HG02588 (cell line): ENCODE results near the gene SGMS1.
"Not testable (repeated sequence)": the region's sequence is repeated elsewhere in the genome, so short reads cannot be mapped to it uniquely, and the experiment has no call there.

Experiments used
- ATAC-seq: cut with Tn5 transposase; IDR thresholded peaks from one replicate; pipeline ENCODE4 v1.9.1; 2021; ENCODE audit warnings: mild to moderate bottlenecking, moderate library complexity; ENCODE audit not compliant: unreplicated experiment

SGMS1 gene

GRCh38 chr10:50387732-50388073 is 236.1 kb downstream of the SGMS1 start:
- ATAC-seq, result peak; percentile 65

DNA sequence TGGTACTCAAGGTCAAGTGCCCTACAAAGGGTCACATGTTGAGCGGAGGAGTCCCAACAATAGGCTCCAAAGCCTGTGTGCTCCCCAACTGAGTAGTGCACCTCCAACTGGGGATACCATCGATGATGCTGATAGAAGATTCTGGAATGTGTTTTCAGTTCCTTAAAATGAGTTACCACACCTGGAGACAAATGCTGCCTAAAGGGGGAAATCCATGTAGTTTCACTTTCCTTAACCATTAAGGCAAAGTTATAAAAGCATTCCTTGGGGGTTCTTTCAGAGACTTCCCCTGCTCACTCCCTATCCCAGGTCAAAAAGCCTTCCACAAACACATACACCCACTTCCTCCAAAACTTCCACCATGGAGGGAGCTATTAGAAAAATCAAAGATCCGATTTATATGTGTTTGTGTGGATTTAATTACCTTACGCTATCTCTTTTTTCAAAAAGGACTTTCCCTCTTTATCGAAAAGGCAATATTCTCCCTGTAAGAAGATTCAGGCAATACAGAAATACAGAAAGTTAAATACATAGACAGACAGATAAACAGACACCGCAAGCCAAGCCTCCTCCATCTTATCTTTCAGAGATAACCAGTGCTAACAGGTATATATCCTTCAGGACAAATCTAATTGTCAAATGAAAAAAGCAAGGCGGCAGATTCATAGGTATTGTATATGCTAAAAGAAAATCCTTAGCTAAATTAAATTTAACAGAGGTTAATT is 236.6 kb downstream of the SGMS1 start:
- no peak for ATAC-seq

DNA sequence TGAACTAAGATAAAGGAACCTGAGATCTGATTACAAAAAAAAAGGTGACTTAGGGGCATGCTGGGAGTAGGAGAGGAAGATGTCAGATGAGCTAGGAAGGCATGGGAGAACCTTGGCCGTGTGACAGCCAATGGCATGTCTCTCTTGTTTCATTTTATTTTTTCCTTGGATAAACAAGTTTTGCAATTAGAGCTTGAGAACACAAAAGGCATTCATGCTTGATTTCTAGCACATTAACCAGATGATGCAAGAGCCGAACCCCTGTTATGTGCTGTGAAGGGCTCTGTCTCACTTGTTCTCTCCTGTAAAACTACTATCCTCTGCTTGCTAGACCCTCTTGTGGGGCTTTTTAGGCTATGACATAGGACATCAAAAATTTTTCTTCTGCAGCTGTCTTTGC is 238.1 kb downstream of the SGMS1 start:
- ATAC-seq, result no peak

GRCh38 chr10:50384898-50385297 is 238.9 kb downstream of the SGMS1 start:
- no peak for ATAC-seq

DNA sequence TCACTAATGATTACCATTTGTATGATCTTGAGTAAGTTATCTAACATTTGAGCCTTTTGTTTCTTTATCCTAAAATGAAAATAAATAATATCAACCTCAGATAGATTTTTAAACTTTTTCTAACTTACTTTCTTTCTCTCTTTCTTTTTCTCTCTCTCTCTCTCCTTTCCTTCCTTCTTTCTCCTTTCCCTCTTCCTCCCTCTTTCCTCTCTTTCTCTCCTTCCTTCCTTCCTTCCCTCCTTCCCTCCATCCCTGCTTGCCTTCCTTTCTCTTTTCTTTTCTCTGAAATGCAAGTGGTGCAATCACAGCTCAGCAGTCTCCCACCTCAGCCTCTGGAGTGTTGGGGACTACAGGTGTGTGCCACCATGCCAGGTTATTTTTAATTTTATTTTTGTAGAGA is 239.5 kb downstream of the SGMS1 start:
- ATAC-seq, result no peak

GRCh38 chr10:50382576-50383023 is 241.2 kb downstream of the SGMS1 start:
- ATAC-seq, result no peak

- no peak for ATAC-seq
Measured at GRCh38 chr10:50381642-50382041, 242.1 kb downstream of the SGMS1 start.

DNA sequence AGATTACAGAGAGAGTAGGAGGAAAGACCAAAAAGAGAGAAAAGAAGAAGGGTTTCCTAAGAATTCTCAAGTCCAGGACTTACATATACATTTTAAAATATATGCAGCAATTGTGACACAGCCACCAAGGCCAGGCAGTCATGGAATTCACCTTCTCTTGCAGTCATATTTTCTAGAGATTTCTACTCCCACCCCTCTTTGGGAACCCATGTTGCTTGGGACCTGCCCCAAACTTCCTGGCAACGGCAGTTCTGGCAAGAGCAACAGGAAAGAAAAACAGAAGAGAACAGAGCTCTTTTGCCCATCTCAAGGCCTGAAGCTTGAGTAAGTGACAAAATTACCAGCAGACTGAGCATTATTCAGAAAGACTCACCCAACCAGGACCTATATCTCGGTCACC is 244.1 kb downstream of the SGMS1 start:
- ATAC-seq, result no peak

DNA sequence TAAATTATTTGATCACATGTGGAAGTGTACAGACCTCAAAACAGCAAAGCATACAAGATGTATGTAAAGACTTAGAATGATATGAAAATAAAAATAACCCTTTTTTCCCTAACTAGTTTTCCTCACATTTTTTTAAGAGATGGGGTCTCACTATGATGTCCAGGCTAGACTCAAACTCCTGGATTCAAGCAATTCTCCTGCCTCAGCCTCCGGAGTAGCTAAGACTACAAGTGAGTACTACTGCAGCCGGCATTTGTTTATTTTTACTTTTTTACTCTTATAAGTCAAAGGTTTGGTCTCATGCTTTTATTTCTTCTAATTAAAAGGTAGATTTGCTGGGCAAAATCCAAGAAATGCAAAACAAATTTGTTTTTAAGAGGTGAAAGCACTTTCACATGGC is 248.0 kb downstream of the SGMS1 start:
- no peak for ATAC-seq

DNA sequence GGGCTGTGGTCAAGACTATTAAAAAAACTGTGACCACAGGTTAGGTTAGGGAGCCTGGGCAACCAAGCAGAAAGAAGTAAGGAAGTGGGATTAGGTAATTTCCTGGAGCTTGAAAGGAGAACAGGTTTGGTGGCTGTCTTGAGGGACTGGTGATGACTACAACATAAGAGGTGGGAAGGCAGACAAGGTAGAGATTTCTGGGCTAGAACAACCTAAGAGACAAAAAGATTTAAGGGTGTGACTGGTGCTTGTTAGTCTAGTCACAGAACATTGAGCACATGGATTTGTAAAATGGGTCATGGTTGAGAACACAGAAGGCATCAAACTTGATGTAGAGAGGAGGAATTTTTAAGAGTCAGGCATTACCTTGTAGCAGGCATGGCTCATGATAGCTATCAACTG is 248.7 kb downstream of the SGMS1 start:
- ATAC-seq, result no peak

GRCh38 chr10:50373821-50374501 is 249.8 kb downstream of the SGMS1 start:
- ATAC-seq, result no peak

DNA sequence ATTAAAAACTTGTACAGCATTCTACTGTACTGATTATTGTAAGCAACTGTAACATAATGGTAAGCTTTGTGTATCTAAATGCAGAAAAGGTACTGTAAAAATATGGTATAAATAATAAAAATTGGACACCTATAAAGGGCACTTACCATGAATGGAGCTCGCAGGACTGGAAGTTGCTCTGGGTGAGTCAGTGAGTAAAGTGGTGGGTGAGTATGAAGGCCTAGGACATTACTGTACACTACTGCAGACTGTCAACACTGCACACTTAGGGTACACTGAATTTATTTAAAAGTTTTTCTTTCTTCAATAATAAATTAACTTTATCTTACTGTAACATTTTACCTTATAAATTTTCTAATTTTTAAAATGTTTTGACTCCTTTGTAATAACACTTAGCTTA is 253.8 kb downstream of the SGMS1 start:
- ATAC-seq, result no peak

- ATAC-seq, result no peak
Measured at GRCh38 chr10:50367732-50368131, 256.0 kb downstream of the SGMS1 start.

DNA sequence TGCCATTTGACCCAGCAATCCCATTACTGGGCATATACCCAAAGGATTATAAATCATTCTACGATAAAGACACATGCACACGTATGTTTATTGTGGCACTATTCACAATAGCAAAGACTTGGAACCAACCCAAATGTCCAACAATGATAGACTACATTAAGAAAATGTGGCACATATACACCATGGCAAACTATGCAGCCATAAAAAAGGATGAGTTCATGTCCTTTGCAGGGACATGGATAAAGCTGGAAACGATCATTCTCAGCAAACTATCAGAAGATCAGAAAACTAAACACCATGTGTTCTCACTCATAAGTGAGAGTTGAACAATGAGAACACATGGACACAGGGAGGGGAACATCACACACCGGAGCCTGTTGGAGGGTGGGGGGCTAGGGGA is 257.3 kb downstream of the SGMS1 start:
- not testable (repeated sequence) for ATAC-seq

DNA sequence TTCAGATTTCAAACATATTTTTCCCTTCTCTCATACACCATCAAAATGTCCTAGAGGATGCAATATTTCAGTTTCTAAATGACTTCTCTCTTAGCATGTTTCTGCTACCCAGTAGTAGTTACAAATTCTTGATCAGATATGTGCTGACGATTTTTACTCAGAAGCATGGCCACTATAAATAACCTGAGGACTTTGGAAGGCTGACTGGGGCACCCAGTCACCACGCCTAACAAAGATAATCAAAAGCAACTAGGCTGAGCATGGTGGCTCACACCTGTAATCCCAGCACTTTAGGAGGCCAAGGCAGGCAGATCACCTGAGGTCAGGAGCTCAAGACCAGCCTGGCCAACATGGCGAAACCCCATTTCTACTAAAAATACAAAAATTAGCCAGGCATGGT is 259.0 kb downstream of the SGMS1 start:
- ATAC-seq, result not testable (repeated sequence)

DNA sequence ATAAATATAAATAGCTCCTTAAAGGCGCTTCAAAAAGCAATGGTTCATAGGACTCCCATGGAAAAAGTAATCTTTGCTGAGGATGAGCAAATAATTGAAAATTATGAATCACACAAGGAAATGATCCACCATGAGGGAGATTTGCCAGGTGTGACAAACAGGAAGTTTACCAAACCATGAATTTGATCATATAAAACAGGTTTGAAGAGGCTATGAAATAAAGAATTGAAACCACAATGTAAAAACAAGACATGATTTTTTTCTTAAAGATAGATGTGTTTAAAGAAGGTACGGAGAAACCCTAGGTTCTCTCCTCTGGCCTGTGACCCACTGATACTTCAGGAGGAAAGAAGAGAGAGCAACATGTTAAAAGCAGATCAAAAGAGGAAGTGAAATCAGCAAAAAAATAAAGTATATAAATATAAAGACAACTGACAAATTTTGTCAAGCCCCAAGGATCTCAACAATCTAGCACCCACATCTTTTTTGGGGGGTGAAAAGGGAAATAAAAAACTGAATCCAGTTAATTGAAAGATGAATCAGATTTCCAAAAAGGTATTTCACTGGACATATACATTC is 261.1 kb downstream of the SGMS1 start:
- peak; percentile 70 for ATAC-seq

GRCh38 chr10:50361946-50362345 is 261.8 kb downstream of the SGMS1 start:
- ATAC-seq, result no peak

- no peak for ATAC-seq
Measured at GRCh38 chr10:50360077-50360850, 263.5 kb downstream of the SGMS1 start.

DNA sequence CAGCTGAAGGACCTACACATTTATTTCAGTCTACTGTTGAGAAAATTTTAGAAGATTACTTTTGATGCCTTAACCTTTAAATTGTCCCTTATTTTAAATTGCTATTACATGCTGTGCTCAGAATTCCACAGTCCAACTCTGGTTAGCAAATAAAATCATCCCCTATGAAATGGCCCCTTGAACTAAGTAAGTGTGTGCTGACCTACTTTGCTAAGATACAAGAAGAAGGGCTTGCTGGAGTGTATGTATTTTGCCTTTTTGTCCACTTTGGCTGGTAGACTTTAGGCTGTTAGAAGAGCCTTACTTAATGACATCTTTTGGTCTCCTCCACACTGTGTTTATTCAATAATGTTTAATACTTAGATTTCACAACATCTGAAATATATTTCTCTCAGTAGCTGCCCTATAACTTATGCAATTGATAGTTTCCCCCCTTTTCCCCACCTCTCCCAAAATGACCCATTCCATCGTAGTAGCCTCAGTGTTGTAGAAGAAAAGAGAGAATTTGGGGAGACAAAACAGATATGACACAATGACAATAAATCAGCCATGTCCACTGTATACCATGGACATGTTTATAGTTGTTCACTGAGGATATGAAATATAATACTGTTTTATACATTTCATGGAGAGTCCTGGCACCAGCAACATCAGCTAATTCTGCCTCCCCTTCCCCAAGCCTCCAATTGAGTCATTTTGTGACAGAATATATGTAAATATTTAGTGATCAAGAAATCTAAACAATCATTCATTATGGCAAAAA is 264.6 kb downstream of the SGMS1 start:
- no peak for ATAC-seq

GRCh38 chr10:50358411-50358810 is 265.3 kb downstream of the SGMS1 start:
- ATAC-seq, result no peak

DNA sequence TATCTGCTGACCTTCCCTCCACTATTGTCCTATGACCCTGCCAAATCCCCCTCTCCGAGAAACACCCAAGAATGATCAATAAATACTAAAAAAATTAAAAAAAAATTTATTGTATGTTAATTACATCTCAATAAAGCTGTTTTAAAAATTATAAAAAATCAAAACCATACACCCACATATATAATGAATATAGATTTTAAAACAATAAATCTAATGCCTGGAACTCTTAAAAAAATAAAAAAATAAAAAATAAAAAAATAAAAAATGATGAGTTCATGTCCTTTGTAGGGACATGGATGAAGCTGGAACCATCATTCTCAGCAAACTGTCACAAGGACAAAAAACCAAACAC is 267.3 kb downstream of the SGMS1 start:
- not testable (repeated sequence) for ATAC-seq
